ENCODE measurements around the gene SYNPR. TPM values are rescaled to one million over a fixed set of nuclear protein-coding genes. Genes with fewer than 3 reads are reported as not detected.

SYNPR gene
- total RNA-seq, 6 experiments from 2014 or later = not detected

GRCh38 chr3:63500196-63500595 is 222.1 kb downstream of the SYNPR start:
- intact Hi-C loops (cut with DNase I) = no loop called here
- WGBS (ENCODE audit: insufficient coverage, low coverage, low lambda C conversion rate, missing lambda C conversion rate) = 59% methylated on average over 5 of the region's 5 CpGs
- Histone ChIP-seq H3K4me1 (no peaks in the 10 kb centered on the region), H3K4me3 (no peak overlapping the region), H3K36me3 (no peaks in the 10 kb centered on the region), H3K27ac (no peak overlapping the region), H3K9me3 (no peaks in the 10 kb centered on the region), H3K27me3 (no peaks in the 10 kb centered on the region)
- ATAC-seq = no peak
- no peak for DNase-seq
- TF ChIP-seq POLR2A (IDR thresholded peaks at IDR 0.05) = no peak

DNA sequence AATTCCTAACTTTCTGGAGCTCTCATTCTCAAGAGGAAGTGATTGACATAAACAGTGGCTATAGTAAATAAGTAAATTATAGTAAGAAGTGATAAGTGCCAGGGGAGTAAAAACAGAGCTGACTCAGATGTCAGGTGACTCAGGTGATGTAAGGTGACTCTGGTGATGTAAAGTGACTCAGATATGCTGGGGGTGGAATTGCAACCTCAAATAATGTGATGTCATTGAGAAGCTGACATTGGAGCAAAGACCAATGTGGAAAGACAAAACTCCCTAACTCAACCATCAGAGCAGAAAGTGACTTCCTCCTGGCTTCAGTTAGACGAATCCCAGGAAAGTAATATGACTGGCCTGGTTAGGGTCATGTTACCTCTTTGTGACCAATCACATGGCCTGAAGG is 230.2 kb downstream of the SYNPR start:
- H3K27ac ChIP-seq = no peak overlapping the region
- no peaks in the 10 kb centered on the region for H3K9me3 ChIP-seq
- H3K4me3 ChIP-seq = no peak overlapping the region
- H3K27me3 ChIP-seq = no peaks in the 10 kb centered on the region
- DNase-seq = no peak
- intact Hi-C loops (cut with DNase I) = no loop called here
- H3K36me3 ChIP-seq = no peaks in the 10 kb centered on the region
- ATAC-seq = no peak
- WGBS (ENCODE audit: insufficient coverage, low coverage, low lambda C conversion rate, missing lambda C conversion rate) = 83% methylated on average over 1 of the region's 1 CpG
- H3K4me1 ChIP-seq = no peaks in the 10 kb centered on the region
- no peak for TF ChIP-seq POLR2A (IDR thresholded peaks at IDR 0.05)
- no peak for TF ChIP-seq CTCF (IDR thresholded peaks at IDR 0.05)

DNA sequence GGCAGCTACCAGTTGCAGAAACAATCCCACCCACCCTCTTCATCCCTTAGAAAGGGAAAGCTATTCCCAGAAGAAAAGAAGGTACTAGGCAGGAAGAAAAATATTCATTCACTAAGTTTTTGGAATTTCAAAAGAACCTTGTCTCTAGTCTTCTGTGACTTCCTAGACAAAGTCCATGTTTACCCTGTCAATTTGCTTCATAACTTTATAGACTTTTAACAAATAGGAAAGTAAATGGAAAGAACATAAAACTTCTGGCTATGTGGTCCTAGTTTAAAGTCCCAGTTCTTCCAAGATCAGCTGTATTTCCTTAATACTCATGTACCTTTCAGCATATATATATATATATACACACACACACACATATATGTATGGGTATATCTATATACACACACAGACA is 230.7 kb downstream of the SYNPR start:
- no peaks in the 10 kb centered on the region for H3K36me3 ChIP-seq
- intact Hi-C loops (cut with DNase I) = no loop called here
- DNase-seq (no peak), ATAC-seq (no peak)
- H3K27ac ChIP-seq = no peak overlapping the region
- no peaks in the 10 kb centered on the region for H3K9me3 ChIP-seq
- H3K4me1 ChIP-seq = no peaks in the 10 kb centered on the region
- no peak overlapping the region for H3K4me3 ChIP-seq
- no peaks in the 10 kb centered on the region for H3K27me3 ChIP-seq
- TF ChIP-seq POLR2A (IDR thresholded peaks at IDR 0.05) (no peak), CTCF (IDR thresholded peaks at IDR 0.05) (no peak)

DNA sequence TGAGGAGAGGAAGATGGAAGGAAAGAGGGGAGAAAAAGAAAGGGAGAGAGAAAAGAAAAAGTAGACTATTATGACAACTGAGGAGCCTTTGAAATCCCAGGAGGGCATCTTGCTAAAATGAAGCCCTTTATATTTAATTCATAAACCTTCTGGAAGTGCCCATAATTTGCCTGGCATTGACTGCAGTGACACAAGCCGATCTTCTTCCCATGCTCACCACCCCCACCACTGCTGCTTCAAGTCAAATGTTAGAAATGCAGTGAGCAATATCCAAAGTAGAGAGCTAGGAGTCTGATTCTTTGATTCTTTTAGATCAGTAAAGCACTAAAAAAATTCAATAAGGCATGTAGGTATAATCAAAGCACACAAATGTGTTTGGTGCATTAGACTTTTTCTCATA is 235.7 kb downstream of the SYNPR start:
- no peak for DNase-seq
- ATAC-seq = no peak
- no peaks in the 10 kb centered on the region for H3K36me3 ChIP-seq
- intact Hi-C loops (cut with DNase I) = no loop called here
- H3K9me3 ChIP-seq = no peaks in the 10 kb centered on the region
- H3K27ac ChIP-seq = no peak overlapping the region
- TF ChIP-seq CTCF (IDR thresholded peaks at IDR 0.05) (no peak), POLR2A (IDR thresholded peaks at IDR 0.05) (no peak)
- 89% methylated on average over 1 of the region's 1 CpG for WGBS (ENCODE audit: insufficient coverage, low coverage, low lambda C conversion rate, missing lambda C conversion rate)
- H3K4me3 ChIP-seq = no peak overlapping the region
- H3K4me1 ChIP-seq = no peaks in the 10 kb centered on the region
- H3K27me3 ChIP-seq = no peaks in the 10 kb centered on the region

DNA sequence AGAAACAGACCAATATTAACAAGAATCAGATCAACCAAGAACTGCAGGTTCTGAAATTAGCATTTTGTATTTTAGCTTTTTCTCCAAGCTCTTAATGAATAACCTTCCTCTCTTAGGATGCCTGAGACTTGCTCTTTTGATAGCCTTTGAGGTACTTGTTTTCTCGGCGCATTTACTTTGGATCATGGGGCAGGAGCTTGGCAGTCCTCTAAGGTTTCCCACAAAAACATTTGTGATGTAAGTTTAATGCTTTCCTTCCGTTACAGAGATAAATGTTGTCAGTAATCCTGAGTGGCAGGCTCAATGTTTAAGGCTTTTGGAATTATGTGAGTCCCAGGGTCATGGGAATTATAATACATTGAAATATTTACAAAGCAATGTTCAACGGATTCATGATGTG is 236.6 kb downstream of the SYNPR start:
- ATAC-seq (no peak), DNase-seq (no peak)
- WGBS (ENCODE audit: insufficient coverage, low coverage, low lambda C conversion rate, missing lambda C conversion rate) = 39% methylated on average over 4 of the region's 4 CpGs
- H3K27ac ChIP-seq = no peak overlapping the region
- TF ChIP-seq CTCF (IDR thresholded peaks at IDR 0.05) (no peak), POLR2A (IDR thresholded peaks at IDR 0.05) (no peak)
- H3K9me3 ChIP-seq = no peaks in the 10 kb centered on the region
- H3K4me3 ChIP-seq = no peak overlapping the region
- no peaks in the 10 kb centered on the region for H3K4me1 ChIP-seq
- intact Hi-C loops (cut with DNase I) = no loop called here
- no peaks in the 10 kb centered on the region for H3K27me3 ChIP-seq
- H3K36me3 ChIP-seq = no peaks in the 10 kb centered on the region

Measured in right lobe of liver (tissue), 6 donors.